Colonic mucosa (tissue), 4 donors: ENCODE measurements around the gene ARNT2. TPM values are rescaled to one million over a fixed set of nuclear protein-coding genes. Genes with fewer than 3 reads are reported as not detected.

Source experiments
- DNase-seq: peaks from one replicate; pipeline ENCODE4 v3.0.0-alpha.2; 2020
- H3K27ac ChIP-seq: fragments of 200-600 bp; one replicate; pipeline ENCODE4 v1.8.0; 2021
- H3K27me3 ChIP-seq: fragments of 200-600 bp; one replicate; pipeline ENCODE4 v1.8.0; 2021
- H3K36me3 ChIP-seq: fragments of 200-600 bp; one replicate; pipeline ENCODE4 v1.8.0; 2021
- H3K4me1 ChIP-seq: fragments of 200-600 bp; one replicate; pipeline ENCODE4 v1.8.0; 2021; ENCODE audit warnings: mild to moderate bottlenecking
- H3K4me3 ChIP-seq: fragments of 200-600 bp; one replicate; pipeline ENCODE4 v1.8.0; 2021
- H3K9ac ChIP-seq, 2 donors: one replicate each; pipeline ENCODE4 v1.7.0; 2013; ENCODE audit warnings: control low read depth in 2 of 2, low read depth in 2 of 2, low read length in 2 of 2
- H3K9me3 ChIP-seq: fragments of 200-600 bp; one replicate; pipeline ENCODE4 v1.8.0; 2021
- CTCF ChIP-seq: fragments of 200-600 bp; IDR thresholded peaks from one replicate; pipeline ENCODE4 v1.8.0; 2022; ENCODE audit warnings: antibody characterized with exemption, mild to moderate bottlenecking
- intact Hi-C: fragments of 100-400 bp; cut with DNase I; formaldehyde crosslinking; loops from one replicate; pipeline ENCODE4 v1.14.1; 2022
- total RNA-seq, 2 donors: library from RNA; stranded (reverse); fragmentation: NEBNext Ultra II Directional in 1 of 2; extraction: Animal tissue kit (Norgen Biotek cat#: 25700) in 1 of 2; gene quantifications; one replicate each; pipeline ENCODE4 v1.2.1, GENCODE V29; 2021
- donor health status: healthy.
- donor health status: DM: no; HTN: no; CAD: no.
- donor health status: DM: no; HTN: no; CAD: no.

The ARNT2 gene
- total RNA-seq, 2 donors from 2014 or later, result 1.6 to 2.7 TPM

GRCh38 chr15:80416702-80417101 lies 12.5 kb downstream of the ARNT2 start:
- Histone ChIP-seq H3K27ac (no peak overlapping the region), H3K4me1 (no peaks in the 10 kb centered on the region), H3K36me3 (no peaks in the 10 kb centered on the region), H3K4me3 (no peak overlapping the region), H3K27me3 (no peaks in the 10 kb centered on the region), H3K9ac (no peak overlapping the region), H3K9me3 (no peaks in the 10 kb centered on the region)
- intact Hi-C loops, result no loop called here
- TF ChIP-seq CTCF, result no peak
- DNase-seq, result no peak

DNA sequence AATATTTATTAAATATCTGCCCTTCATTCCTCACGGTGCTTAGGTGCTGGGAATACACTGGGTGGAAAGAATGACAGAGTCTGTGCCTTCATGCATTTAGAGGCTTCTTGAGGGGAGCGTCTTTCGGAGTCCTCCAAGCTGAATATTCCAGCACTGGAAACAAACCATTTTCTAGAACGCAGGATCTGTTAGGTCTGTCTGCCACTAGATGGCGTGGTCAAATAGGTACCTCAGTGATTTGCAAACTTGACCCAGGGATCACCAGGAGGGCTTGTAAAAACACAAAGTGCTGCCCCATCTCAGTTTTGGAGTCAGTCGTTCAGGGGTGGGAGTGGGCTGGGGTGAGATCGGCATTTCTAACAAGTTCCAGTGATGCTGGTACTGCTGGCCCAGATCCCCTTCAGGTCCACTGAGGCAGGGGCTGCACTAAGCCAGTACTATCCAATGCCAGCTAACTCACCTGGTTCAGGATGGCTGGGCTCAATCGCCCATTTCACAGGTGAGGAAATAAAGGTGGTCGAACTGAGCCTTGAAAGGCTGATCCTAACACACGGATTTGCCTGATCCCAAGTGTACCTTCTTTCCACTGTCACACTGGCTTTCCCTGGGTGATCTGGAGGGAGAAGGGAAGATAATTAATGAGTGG lies 14.8 kb downstream of the ARNT2 start:
- no peaks in the 10 kb centered on the region for H3K36me3 ChIP-seq
- peak; percentile 47 for TF ChIP-seq CTCF
- H3K27me3 ChIP-seq, result no peaks in the 10 kb centered on the region
- no peaks in the 10 kb centered on the region for H3K4me1 ChIP-seq
- intact Hi-C loops, result no loop called here
- H3K4me3 ChIP-seq, result no peak overlapping the region
- H3K27ac ChIP-seq, result no peak overlapping the region
- H3K9me3 ChIP-seq, result no peaks in the 10 kb centered on the region
- H3K9ac ChIP-seq, result no peak overlapping the region
- no peak for DNase-seq

DNA sequence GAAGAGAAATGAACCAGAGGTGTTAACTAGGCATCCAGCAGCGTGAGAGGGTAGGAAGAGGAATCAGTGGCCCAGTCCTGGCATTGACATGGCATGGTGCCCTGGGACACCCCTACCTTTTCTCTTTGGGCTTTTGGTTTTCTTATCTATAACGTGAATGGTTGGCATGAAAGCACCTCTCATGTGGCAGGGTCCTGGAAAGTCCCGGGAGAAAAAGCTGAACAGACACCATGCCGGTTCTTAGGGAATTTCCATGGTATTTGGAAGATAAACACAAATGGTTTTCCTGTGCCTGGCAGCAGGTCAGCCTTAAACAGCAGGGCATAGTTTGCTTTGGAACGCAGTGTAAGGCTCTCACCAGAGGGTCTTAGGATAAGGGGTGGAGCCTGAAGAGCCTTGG lies 15.4 kb downstream of the ARNT2 start:
- Histone ChIP-seq H3K9ac (no peak overlapping the region), H3K9me3 (no peaks in the 10 kb centered on the region), H3K4me3 (no peak overlapping the region), H3K36me3 (no peaks in the 10 kb centered on the region), H3K27me3 (no peaks in the 10 kb centered on the region), H3K4me1 (no peaks in the 10 kb centered on the region), H3K27ac (no peak overlapping the region)
- TF ChIP-seq CTCF, result no peak
- intact Hi-C loops, result no loop called here
- no peak for DNase-seq

- no peaks in the 10 kb centered on the region for H3K27me3 ChIP-seq
- no peak overlapping the region for H3K9ac ChIP-seq
- H3K36me3 ChIP-seq, result no peaks in the 10 kb centered on the region
- no peak for TF ChIP-seq CTCF
- H3K4me1 ChIP-seq, result no peaks in the 10 kb centered on the region
- H3K9me3 ChIP-seq, result no peaks in the 10 kb centered on the region
- H3K4me3 ChIP-seq, result no peak overlapping the region
- intact Hi-C loops, result no loop called here
- DNase-seq, result no peak
- H3K27ac ChIP-seq, result no peak overlapping the region
These were observed 16.5 kb downstream of the ARNT2 start for GRCh38 chr15:80420658-80421057.

- Histone ChIP-seq H3K27me3 (no peaks in the 10 kb centered on the region), H3K27ac (no peak overlapping the region), H3K4me1 (no peaks in the 10 kb centered on the region), H3K9ac (no peak overlapping the region), H3K9me3 (no peaks in the 10 kb centered on the region), H3K36me3 (no peaks in the 10 kb centered on the region), H3K4me3 (no peak overlapping the region)
- intact Hi-C loops, result no loop called here
- DNase-seq, result no peak
- TF ChIP-seq CTCF, result no peak
These were observed 19.0 kb downstream of the ARNT2 start for GRCh38 chr15:80423215-80423614.
